Panc1 (cell line): Measurements from ENCODE around the gene ELAVL1. TPM values are rescaled to one million over a fixed set of nuclear protein-coding genes. Genes with fewer than 3 reads are reported as not detected.

Source experiments
- ATAC-seq: fragments of 200-7000 bp; cut with Tn5 transposase; 2 replicates; pipeline ENCODE4 v1.9.1; 2020; ENCODE audit warnings: mild to moderate bottlenecking, moderate library complexity
- BruUV-seq: library from RNA; stranded (reverse); fragments of 400-500 nt; replicated peaks from 2 replicates; lab custom pipeline; 2021; lab: Mats Ljungman, UMichigan
- CTCF ChIA-PET: fragments of 300-600 bp; sonication (Branson Sonifier 250); formaldehyde crosslinking; loops from one replicate; lab custom pipeline; 2022; ENCODE audit warnings: antibody characterized with exemption; lab: Charles Lee
- POLR2A ChIA-PET: fragments of 300-600 bp; sonication (Branson Sonifier 250); formaldehyde crosslinking; loops from one replicate; lab custom pipeline; 2022; ENCODE audit warnings: antibody characterized with exemption; lab: Charles Lee
- DNase-seq: peaks from one replicate; pipeline ENCODE4 v3.0.0-alpha.2; 2010; ENCODE audit warnings: low read depth, low spot score
- H3K27ac ChIP-seq: 2 replicates; pipeline ENCODE4 v1.5.1; 2011; ENCODE audit warnings: mild to moderate bottlenecking, low read length, inconsistent platforms
- H3K27me3 ChIP-seq: fragments of 200-500 bp; sonication (Bioruptor generic); 2 replicates; pipeline ENCODE4 v1.6.0; 2014; ENCODE audit warnings: low read length, inconsistent platforms; ENCODE audit not compliant: control insufficient read depth, insufficient read depth
- H3K36me3 ChIP-seq: fragments of 200-500 bp; sonication (Bioruptor generic); 2 replicates; pipeline ENCODE4 v1.5.1; 2014; ENCODE audit warnings: inconsistent platforms, mild to moderate bottlenecking, low read length, moderate library complexity; ENCODE audit not compliant: control insufficient read depth, insufficient read depth
- H3K4me1 ChIP-seq: 2 replicates; pipeline ENCODE4 v1.5.1; 2011; ENCODE audit warnings: inconsistent platforms, mild to moderate bottlenecking, low read length, moderate library complexity; ENCODE audit not compliant: control insufficient read depth, insufficient read depth
- H3K4me3 ChIP-seq, 2 experiments: 2 replicates each; pipeline ENCODE4 v1.5.1; 2011 to 2012; ENCODE audit warnings: low read depth in 2 of 2, low read length in 2 of 2, mild to moderate bottlenecking in 2 of 2, inconsistent platforms in 1 of 2, moderate library complexity in 1 of 2
- H3K9me3 ChIP-seq: fragments of 200-500 bp; sonication (Bioruptor generic); 2 replicates; pipeline ENCODE4 v1.5.1; 2014; ENCODE audit warnings: low read depth, mild to moderate bottlenecking, inconsistent platforms, low read length, moderate library complexity; ENCODE audit not compliant: control insufficient read depth, insufficient read depth
- CTCF ChIP-seq: fragments of 450-650 bp; IDR thresholded peaks from 2 replicates; pipeline ENCODE4 v1.5.1; 2017; ENCODE audit warnings: mild to moderate bottlenecking
- POLR2AphosphoS5 ChIP-seq: IDR thresholded peaks from 2 replicates; pipeline ENCODE4 v1.6.1; 2012; ENCODE audit warnings: mild to moderate bottlenecking, low read depth, low read length, moderate library complexity
- REST ChIP-seq, 2 experiments: IDR thresholded peaks; 2 replicates each; pipeline ENCODE4 v1.6.1; 2011 to 2012; ENCODE audit warnings: low read depth in 2 of 2, control low read depth in 1 of 2, low read length in 1 of 2, mild to moderate bottlenecking in 1 of 2, moderate library complexity in 1 of 2; ENCODE audit not compliant: insufficient read depth in 1 of 2
- SIN3A ChIP-seq: IDR thresholded peaks from 2 replicates; pipeline ENCODE4 v1.6.1; 2012; ENCODE audit warnings: low read depth, mild to moderate bottlenecking, low read length, moderate library complexity, borderline replicate concordance; ENCODE audit not compliant: insufficient read depth
- TCF7L2 ChIP-seq: IDR thresholded peaks from 2 replicates; pipeline ENCODE4 v1.6.1; 2011; ENCODE audit warnings: mild to moderate bottlenecking, low read depth, low read length, inconsistent platforms
- in situ Hi-C: cut with HindIII; loops from 2 replicates; pipeline ENCODE4 v1.10.0; 2016; ENCODE audit warnings: low sequenced_read_pairs, low pct_unique_long_range_greater_than_20kb
- intact Hi-C: fragments of 100-400 bp; cut with micrococcal nuclease; formaldehyde crosslinking; loops from one replicate; pipeline ENCODE4 v1.10.0; 2022; ENCODE audit not compliant: unreplicated experiment
- total RNA-seq: library from RNA; stranded (reverse); gene quantifications from one replicate; pipeline ENCODE4 v1.2.1, GENCODE V29; 2021; ENCODE audit not compliant: unreplicated experiment

ELAVL1 gene
- total RNA-seq, 1 experiment from 2014 or later, result 123 TPM

GRCh38 chr19:7909471-7910067 is 95.9 kb downstream of the ELAVL1 start:
- Histone ChIP-seq H3K4me3 (no peak overlapping the region), H3K9me3 (no peaks in the 10 kb centered on the region), H3K27ac (no peak overlapping the region), H3K27me3 (no peaks in the 10 kb centered on the region), H3K36me3 (no peaks in the 10 kb centered on the region; the same call in 1 of the 2 replicates), H3K4me1 (peaks cover 12% of the 10 kb centered on the region)
- ChIA-PET POLR2A (no interaction called here), CTCF (no interaction called here)
- intact Hi-C loops (no loop called here), in situ Hi-C loops (no loop called here)
- DNase-seq (no peak), ATAC-seq (no peak)
- BruUV-seq, result no TSS peak
- TF ChIP-seq REST (IDR thresholded peaks at IDR 0.05; ENCODE audit: insufficient read depth in 1 of 2, low read depth in 2 of 2, low read length in 1 of 2) (no peak), TCF7L2 (no peak)

- in situ Hi-C loops (no loop called here), intact Hi-C loops (no loop called here)
- Histone ChIP-seq H3K4me1 (peaks cover 9% of the 10 kb centered on the region), H3K27ac (no peak overlapping the region), H3K4me3 (no peak overlapping the region), H3K27me3 (no peaks in the 10 kb centered on the region), H3K9me3 (no peaks in the 10 kb centered on the region), H3K36me3 (no peaks in the 10 kb centered on the region; the same call in 1 of the 2 replicates)
- no peak; the same call in 1 of the 2 replicates for ATAC-seq
- POLR2A ChIA-PET, result interaction anchor here (0.6 kb wide), 1 partner anchor 62 kb away, joined by 5 read pairs; no protein-coding TSS in a partner anchor
- no peak for DNase-seq
- no TSS peak for BruUV-seq
- TF ChIP-seq REST (IDR thresholded peaks at IDR 0.05; ENCODE audit: insufficient read depth in 1 of 2, low read depth in 2 of 2, low read length in 1 of 2) (no peak), CTCF (no peak; the same call in 1 of the 2 replicates), TCF7L2 (no peak), SIN3A (no peak), POLR2AphosphoS5 (no peak)
- CTCF ChIA-PET, result interaction anchor here (1.0 to 1.1 kb wide), 2 partner anchors 12 to 39 kb away, joined by 3 to 5 read pairs; partner anchors contain the start of gene SNAPC2
Measured at GRCh38 chr19:7908742-7909461, 96.5 kb downstream of the ELAVL1 start.

Other genes starting within 250 kb of the ELAVL1 start
- gene CLEC4M, start 242.4 kb downstream of the ELAVL1 start, total RNA-seq, result not detected
- 6.4 TPM for gene EVI5L, start 175.4 kb downstream of the ELAVL1 start, total RNA-seq
- 3.7 TPM for gene PRR36, start 131.3 kb downstream of the ELAVL1 start, total RNA-seq
- 5.0 TPM for gene LRRC8E, start 117.1 kb downstream of the ELAVL1 start, total RNA-seq
- gene MAP2K7, start 101.8 kb downstream of the ELAVL1 start, total RNA-seq, result 32.9 TPM
- 12.5 TPM for gene TGFBR3L, start 90.8 kb downstream of the ELAVL1 start, total RNA-seq
- 63.0 TPM for gene SNAPC2, start 85.3 kb downstream of the ELAVL1 start, total RNA-seq
- 89.4 TPM for gene CTXN1, start 79.5 kb downstream of the ELAVL1 start, total RNA-seq
- 105 TPM for gene TIMM44, start 62.0 kb downstream of the ELAVL1 start, total RNA-seq
- not detected for gene CCL25, start 47.1 kb upstream of the ELAVL1 start, total RNA-seq
- gene FBN3, start 144.0 kb upstream of the ELAVL1 start, total RNA-seq, result 0.10 TPM
- gene CERS4, start 203.7 kb upstream of the ELAVL1 start, total RNA-seq, result 11.6 TPM